ENCODE results near the gene ZNRF2. TPM values are rescaled to one million over a fixed set of nuclear protein-coding genes. Genes with fewer than 3 reads are reported as not detected.

ZNRF2 gene
- total and polyA plus RNA-seq, 2 donors (not counting 3 experiments of a cell fraction or from before 2014, with no cell fraction given): 1.4 to 5.9 TPM

DNA sequence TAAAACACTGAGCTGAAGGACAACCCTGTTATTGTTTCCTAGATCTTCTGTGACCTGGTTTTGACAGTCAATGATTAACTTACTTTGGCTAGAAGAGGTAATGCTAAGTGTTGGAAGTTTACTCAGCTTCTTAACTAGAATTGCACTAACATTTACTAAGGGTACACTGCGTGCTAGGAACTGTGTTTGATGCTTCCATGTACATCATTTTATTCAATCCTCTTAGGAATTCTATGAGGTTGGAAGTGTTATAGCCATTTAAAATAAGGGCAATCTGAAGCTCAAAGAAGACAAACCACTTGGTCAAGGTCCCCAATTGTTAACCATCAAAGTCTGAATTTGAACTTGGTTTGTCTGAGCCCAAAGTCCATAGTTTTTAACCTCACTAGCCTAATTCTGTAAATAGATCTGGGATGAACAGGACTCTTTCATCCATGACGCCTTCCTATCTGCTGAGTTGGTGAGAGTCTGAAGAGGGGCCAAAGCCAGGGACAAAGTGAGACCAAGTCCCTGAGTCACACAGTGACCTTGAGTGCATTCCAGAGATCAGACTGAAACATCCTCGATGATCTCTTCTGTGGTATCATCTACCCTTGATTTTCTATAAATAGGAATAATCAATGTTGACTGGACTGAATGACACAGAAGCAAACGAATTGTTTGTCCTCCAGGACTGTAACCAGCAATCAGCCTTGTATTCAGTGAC lies 29.2 kb upstream of the ZNRF2 start:
- Histone ChIP-seq H3K9me3 (replicated peaks; ENCODE audit: control insufficient read depth, insufficient read depth, low read length) (no peaks in the 10 kb centered on the region), H3K9me1 (replicated peaks; ENCODE audit: control insufficient read depth, extremely low read depth, insufficient read depth, low read length) (no peaks in the 10 kb centered on the region), H3K79me2 (ENCODE audit: control insufficient read depth, insufficient read depth, low read length) (no peaks in the 10 kb centered on the region), H3K4me3 (replicated peaks in 1 of 3; ENCODE audit: insufficient read depth in 1 of 3, low read depth in 1 of 3, low read length in 3 of 3) (no peak overlapping the region), H4K20me1 (replicated peaks; ENCODE audit: control insufficient read depth, extremely low read depth, insufficient read depth, low read length) (no peaks in the 10 kb centered on the region), H3K9ac (replicated peaks; ENCODE audit: extremely low read depth, insufficient read depth, low read length) (no peak overlapping the region), H3K27me3 (ENCODE audit: control insufficient read depth in 2 of 2, insufficient read depth in 2 of 2, low read length in 2 of 2) (peaks cover 4 to 9% of the 10 kb centered on the region in 2 experiments), H2AFZ (ENCODE audit: low read depth, low read length) (no peak overlapping the region), H3K36me3 (ENCODE audit: control insufficient read depth in 2 of 2, extremely low read depth in 1 of 2, insufficient read depth in 2 of 2, low read length in 2 of 2) (no peaks in the 10 kb centered on the region), H3K4me2 (ENCODE audit: insufficient read depth, low read length) (no peak overlapping the region), H3K27ac (ENCODE audit: insufficient read depth, low read depth, low read length) (no peak overlapping the region), H3K4me1 (ENCODE audit: control insufficient read depth, extremely low read depth, insufficient read depth, low read length) (no peaks in the 10 kb centered on the region)
- DNase-seq (ENCODE audit: low read depth, low spot score): no peak
- ChIA-PET CTCF (interaction anchor here (1.2 kb wide), 1 partner anchor 21 kb away, joined by 3 read pairs; no protein-coding TSS in a partner anchor), POLR2A (no interaction called here)
- dilution Hi-C loops (cut with MboI; ENCODE audit: extremely low pct_ligation_motif_present, low sequenced_read_pairs): no loop called here
- no TSS peak for BruUV-seq (replicated peaks)
- no peak for FAIRE-seq
- TF ChIP-seq GATA2 (IDR thresholded peaks at IDR 0.05; ENCODE audit: insufficient read depth, insufficient read length, low read depth, low read length) (no peak), MYC (IDR thresholded peaks at IDR 0.05; ENCODE audit: low read depth, low read length) (no peak), EZH2 (IDR thresholded peaks at IDR 0.05; ENCODE audit: borderline replicate concordance, low read depth, low read length, severe bottlenecking) (no peak), JUN (IDR thresholded peaks at IDR 0.05; ENCODE audit: borderline replicate concordance, insufficient read depth, insufficient read length, low read depth) (no peak), POLR2A (IDR thresholded peaks at IDR 0.05; ENCODE audit: low read depth, low read length) (no peak), FOS (IDR thresholded peaks at IDR 0.05; ENCODE audit: borderline replicate concordance, insufficient read depth, low read length) (no peak), MAX (IDR thresholded peaks at IDR 0.05; ENCODE audit: insufficient read depth, insufficient read length) (no peak), POLR2AphosphoS5 (IDR thresholded peaks at IDR 0.05; ENCODE audit: insufficient read depth, low read depth, low read length) (no peak), CTCF (IDR thresholded peaks at IDR 0.05; ENCODE audit: extremely low read depth in 1 of 2, insufficient read depth in 1 of 2, low read depth in 1 of 2, low read length in 2 of 2) (no peak)
- intact Hi-C loops (cut with micrococcal nuclease): no loop called here

Measured in endothelial cell of umbilical vein (primary cell).